HG03378 (cell line): ENCODE data around the gene LHX5.

Experiments
- ATAC-seq: cut with Tn5 transposase; IDR thresholded peaks from one replicate; pipeline ENCODE4 v1.9.1; 2021; ENCODE audit warnings: mild to moderate bottlenecking, moderate library complexity; ENCODE audit not compliant: unreplicated experiment

The LHX5 gene

DNA sequence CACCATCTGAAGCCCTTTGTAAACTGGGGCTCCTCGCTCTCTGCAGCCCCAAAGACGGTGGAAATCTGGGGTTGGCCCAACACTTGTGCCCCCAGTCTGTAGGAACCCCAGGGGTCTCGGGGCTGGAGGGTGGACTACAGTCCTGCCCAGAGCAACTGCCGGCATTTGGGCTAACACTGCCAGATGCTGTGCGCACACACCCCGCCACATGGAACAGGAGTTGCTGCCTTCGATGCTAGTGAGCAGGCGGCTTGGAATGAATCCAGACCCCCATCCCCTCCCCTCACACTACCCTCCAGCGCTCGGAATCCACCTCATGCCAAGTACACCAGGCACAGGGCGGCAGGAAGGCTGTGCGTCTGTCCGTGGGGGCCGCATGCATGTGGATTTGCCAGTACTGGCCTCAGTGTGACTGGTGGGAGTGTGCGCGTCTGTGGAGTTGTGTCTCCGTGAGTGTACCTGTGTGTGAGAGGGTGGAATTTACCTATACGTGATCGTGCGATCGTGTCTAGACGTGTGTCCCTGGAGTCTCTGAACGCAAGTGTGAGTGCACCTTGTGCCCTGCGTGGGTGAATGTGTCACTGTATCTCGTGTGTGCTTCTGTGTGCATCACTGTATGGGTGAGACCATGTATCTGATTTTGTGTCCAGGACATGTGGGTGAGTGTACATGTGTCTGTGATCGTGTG is 5.1 kb downstream of the LHX5 start:
- no peak for ATAC-seq

DNA sequence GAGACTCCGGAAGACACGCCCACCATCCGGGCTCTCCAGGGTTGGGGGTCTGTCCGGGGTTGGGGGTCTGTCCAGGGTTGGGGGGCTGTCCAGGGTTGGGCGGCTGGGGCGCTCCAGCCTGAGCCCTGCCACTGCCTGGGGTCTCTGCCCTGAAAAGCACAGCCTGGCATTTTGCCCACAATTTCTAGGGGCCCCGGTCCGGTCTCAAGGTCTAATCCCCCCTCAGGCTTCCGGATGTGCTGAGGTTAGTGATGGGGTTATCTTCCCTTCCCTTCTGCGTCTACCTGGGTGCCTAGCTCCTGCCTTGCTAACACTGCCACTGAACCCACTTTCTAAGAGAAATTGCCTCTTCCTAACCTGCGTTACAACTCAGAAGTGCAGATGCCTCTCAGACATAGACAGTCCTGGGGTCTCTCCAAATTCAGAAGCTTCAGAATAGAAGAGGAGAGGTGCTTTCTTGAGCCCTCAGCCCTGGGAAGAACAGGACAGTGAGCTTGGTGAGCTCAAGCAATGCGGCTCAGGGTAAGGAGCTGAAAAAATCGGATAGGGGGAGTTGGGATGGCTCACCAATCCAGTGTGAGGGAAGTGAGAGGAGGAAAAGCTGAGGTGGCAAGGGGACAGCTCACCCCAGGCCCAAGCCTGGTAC is 5.7 kb downstream of the LHX5 start:
- ATAC-seq, result no peak

DNA sequence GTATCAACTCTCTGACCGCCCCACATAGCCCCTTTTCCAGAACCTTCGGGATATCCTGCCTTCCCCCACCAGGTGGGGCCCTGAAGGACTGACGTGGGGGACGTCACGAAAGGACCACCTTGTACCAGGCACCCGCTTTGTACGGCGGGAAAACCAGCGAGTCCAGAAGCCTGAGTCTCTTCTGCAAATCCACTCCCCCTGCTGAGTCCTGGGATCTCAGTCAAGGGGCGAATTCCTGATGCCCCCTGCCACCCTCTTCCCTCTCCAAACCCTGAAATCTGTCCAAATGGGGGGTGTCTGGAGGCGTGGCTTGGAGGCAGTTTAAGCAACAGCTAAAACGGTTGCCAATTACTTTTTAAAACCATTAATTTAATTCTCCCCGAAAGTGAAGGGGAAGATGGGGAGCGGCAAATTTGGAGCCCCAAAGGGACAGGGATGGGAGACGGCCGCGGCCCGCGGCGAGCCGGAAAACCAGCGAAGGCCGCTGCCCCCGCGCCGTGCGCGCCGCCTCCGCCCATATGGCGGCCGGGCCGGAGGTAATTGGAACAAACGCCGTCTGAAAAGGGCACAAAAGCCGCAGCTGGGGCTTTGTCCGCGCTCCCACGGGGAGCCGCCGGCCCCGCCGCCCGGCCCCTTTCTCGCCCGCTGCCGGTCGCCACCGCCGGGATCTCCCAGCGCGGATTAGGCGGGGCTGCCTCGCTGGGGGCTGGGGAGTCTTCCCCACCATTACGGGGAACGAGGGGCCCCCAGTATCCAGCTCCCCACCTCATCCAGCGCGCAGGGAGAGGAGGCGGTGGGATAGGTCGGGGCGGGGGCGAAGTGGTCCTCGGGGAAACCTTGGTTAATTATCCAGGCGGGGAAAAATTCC is 6.6 kb downstream of the LHX5 start:
- ATAC-seq, result no peak

DNA sequence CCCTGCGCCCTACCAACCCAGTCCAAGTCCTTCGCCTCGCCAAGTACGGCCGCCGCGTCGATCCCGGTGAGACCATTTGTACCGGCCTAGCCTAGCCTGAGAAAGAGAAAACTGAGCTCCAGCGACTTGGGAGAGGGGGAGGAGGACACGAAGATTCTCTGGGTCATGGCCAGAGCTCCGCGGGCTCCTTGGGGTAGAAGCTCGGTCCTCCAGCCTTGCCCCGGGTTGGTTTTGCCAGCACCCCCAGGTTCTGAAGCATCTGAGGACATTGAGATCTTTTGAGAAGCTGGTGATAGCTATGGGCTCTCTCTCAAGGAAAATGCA is 7.3 kb downstream of the LHX5 start:
- ATAC-seq, result no peak

DNA sequence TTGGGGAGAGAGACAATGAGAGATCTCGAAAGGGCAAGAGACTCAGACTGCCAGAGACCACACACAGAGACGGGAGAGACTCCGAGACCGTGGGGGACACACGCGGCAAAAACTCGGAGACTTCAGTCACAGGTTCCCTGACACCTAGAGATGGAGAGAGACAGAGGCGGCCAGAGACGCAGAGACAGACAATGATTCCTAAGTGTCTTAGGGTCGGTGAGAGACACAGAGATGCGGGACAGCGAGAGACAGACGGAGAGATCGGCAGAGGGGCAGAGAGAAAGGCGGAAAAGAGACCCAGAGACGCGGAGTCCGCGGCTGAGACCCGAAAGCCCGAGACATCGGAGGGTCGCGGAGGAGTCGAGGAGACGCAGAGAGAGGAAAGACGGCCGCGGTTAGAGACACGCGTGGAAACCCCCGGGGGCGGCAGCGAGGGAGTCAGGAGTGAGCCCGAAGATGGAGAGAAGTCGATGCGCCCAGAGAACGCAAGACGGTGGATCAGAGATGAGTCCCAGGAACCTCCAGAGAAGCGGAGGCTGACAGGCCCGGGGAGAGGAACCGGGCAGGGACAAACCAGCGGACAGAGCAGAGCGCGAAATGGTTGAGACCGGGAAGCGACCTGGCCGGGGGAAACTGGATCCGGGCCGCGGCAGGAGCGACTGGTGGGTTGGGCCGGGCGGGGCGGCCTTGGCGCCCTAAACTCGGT is 7.8 kb downstream of the LHX5 start:
- no peak for ATAC-seq

DNA sequence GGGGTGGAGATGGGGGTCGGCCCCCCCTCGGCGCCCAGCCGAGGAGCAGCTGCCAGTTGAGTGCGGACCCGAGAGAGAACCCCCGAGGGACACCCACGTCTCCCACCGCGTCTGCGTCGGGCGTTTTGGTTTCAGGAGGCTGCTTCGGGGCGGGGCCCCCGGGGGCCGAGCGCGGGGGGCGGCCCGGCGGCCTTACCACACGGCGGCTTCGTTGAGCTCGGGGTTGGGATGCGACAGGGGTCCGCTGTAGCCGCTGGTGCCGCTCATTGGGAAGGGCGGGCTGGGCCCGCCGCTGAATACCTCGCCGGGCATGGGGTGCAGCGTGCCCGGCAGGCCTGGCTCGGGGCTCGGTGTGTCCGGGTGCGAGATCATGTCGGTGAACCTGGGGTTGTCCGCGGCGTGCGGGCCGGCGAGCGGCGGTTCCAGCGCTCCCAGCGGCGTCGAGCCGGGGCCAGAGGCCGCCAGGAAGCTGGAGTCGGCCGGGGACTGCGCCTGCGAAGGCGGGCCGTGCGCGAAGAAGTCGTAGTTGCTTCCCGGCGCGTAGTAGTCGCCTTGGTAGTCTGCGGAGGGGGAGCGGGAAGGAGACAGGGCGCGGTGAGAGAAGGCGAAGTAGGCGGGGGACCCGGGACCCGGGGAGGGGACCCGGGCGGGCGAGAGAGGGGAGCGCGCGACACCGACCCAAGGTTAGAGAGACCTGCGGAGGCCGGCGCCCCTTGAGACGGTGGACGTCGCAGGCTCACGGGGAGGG is 8.5 kb downstream of the LHX5 start:
- no peak for ATAC-seq

DNA sequence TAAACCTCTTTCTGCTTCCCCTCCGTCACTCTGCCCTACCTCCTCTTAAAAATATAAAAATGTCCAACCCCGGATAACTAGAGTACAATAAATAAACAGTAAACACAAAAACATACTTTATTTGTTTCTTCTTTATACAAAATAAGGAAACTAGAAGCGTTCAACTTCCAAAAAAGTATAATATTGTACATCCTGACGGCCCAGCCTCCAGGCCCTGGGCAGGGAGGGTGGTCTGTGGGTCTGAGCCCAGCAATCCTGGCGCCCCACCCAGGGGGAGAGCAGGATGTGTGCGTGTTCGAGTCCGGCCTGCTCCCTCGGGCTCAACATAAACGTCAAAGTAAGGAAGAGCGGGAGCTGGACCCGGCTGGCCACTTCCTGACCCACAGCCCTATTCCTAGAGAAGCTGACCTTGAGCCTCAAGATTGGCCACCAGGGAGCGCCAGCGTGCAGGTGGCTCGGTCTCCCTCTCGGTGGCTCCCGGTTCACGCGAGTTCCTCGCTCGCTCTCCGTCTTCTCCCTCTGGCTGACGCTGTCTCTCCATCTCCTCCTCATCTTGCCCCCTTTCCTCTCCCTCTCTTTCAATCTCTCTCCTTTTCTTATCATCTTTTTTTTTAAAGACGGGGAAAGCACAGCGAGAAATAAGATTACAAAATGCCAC is 9.4 kb downstream of the LHX5 start:
- no peak for ATAC-seq

DNA sequence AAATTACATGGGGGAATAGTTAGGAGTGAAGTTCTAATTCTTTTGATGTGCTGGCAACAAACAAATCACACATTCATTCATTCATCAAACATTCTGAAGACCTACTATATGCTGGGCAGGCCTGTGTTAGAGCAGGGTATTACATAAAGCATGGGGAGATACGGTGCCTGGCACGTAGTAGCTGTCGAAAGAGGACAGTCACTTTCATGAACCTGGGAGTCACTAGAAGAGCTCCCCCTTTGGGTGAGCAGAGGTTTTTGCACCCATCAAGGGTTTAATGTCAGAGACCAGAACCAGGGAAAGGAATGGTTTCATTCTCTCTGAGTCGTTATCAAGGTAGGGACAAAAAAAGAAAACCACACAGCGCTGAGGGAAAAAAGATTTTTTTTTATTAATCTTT is 10.0 kb downstream of the LHX5 start:
- ATAC-seq, result no peak

DNA sequence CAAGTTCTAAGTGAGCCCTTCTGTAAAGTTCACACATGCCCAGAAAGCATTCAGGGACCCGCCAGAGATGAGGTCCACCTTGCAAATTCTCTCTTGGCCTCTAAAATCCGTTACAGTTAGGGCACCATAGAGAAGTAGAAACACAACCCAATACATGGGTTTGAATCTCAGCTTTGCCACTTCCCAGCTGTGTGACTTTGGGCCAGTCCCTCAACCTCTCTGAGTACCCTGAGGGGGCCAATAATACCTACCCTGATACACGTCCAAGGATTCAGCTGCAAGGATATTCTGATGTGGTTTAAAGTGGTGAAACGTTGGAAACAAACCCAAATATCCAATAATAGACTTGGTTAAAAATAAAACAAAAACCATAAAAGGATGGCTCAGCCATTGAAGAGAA is 11.7 kb downstream of the LHX5 start:
- ATAC-seq, result no peak

DNA sequence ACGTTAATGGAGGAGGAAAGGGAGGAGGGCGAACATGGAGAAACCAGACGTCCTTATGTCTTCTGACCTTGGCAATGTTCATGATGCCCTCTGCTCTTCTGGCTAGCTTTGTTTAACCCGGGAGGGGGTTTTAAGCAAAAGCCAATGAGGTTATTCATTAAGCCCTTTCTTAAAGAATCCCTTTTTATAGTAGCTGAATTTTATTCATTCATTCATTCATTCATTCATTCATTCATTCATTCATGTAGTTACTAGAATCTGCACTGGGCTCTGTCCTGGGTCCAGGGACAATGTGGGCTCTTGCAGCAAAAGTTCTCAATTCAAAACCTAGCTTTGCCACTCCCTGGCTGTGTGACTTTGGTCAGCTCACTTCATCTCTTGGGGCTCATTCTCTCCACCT is 14.0 kb downstream of the LHX5 start:
- no peak for ATAC-seq

DNA sequence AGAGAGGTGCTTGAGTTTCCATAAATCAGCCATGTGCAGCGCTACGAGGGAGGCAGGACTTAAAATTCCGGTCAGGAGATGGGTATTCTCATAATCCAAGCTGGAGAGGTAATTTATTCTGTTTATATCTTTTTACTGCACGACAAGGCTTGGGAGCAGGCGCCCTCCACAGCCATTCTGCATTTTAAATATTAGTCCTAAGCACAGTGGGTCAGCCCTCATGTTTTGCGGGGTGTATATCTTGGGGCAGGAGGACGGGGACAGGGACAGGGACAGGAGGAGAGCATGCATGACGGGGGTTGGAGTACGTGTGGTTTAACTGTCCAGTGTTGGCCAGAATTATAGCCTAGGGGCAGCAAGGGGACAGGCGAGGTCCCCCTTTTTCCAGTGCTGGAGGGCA is 14.5 kb downstream of the LHX5 start:
- ATAC-seq, result no peak

DNA sequence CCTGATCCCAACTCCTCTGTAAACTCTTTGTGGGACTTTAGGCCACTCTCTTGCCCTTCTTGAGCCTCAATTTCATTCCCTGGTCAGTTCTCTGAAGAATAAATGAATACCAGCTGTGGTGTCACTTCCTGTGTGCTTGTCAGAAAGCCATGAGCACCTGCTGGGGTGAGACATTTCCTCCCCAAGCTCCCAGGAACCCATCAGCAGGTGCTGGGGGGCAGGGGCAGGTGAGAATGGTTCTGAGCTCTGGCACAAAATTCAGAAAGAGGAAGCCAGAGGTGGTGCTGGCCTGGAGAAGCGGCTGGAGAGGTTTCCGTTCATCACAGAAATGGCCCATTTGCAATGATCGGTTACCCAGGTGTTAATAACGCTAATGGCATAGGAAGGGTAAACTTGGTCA is 14.9 kb downstream of the LHX5 start:
- ATAC-seq, result no peak

DNA sequence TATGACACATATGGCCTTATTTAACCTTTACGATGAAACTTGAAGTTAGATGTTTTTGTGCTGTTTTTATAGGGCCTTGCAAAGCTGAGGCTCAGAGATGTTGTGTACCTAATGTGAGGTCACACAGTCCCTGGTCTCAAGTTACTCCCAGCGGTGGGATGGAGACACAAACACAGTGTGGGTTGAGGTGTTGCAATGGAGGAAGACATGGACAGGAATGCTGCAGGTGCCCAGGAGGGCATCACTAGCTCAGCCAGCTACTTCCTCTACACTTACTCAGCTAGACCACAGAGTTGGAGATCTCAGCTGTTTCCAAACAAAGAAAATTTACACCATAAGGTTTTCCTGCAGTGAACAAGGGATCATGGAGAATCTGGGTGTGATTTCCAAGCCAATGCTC is 15.5 kb downstream of the LHX5 start:
- no peak for ATAC-seq

DNA sequence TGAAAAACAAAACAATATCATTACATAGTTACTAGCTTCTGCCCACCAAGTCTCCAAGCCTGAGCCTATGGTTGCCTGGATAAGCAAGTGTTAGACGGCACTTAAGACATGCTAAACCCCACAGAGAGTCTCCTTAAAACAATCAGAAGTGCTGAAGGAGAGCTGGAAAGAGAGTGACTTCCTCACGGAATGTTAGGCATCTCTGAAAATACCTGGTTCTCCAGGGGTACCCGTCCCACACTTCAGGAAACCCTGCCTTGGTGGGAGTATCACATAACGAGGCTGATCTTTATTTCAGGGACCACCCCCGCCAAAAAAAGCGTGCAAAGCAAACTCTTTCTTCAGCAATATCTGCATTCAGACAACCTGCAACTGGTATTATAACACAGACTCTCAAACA is 18.3 kb downstream of the LHX5 start:
- no peak for ATAC-seq

DNA sequence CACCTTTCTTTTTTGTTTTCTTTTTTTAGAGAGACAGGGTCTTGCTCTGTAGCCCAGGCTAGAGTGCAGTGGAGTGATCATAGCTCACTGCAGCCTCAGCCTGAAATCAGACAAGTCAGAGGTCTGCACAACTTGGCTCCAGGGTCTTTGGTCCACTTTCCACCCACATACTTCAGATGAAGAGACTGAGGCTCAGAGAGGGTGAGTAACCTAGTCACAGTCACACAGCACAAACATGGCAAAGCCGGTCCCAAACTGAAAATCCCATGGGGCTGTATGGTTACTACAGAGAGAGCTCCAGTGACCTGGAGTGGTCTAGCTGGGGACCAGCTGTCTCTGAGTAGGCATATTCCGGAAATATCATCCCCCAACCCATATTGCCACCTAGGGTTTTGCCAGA is 19.2 kb downstream of the LHX5 start:
- no peak for ATAC-seq

DNA sequence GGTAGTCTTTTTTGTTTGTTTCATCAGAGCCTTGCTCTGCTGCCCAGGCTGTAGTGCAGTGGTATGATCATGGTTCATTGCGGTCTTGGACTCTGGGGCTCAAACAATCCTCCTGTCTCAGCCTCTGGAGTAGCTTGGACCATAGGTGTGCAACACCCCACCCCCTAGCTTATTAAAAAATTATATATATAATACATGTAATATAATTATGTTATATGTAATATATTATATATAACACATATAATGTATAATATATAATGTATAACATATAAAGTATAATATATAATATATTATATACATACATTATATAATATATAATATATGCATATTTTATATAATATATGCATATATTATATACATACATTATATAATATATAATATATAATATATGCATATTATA is 21.8 kb downstream of the LHX5 start:
- ATAC-seq, result no peak

DNA sequence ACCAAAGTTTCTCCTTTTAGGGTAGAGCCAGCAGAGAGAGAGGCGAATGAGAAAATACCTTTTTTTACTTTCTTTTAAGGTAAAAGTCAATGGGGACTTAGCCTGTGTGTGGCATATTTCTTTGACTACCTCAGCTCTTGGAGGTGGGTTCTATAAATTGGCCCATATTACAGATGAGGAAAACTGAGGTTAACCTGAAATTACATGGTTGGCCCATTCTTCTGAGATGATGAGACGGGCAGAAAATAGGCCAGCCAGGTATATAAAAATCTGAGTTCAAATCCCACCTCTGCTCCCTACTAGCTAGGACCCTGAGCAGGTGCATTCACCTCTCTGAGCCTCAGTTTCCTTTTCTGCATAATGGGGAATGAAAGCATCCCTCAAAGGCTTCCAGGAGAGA is 22.4 kb downstream of the LHX5 start:
- no peak for ATAC-seq

DNA sequence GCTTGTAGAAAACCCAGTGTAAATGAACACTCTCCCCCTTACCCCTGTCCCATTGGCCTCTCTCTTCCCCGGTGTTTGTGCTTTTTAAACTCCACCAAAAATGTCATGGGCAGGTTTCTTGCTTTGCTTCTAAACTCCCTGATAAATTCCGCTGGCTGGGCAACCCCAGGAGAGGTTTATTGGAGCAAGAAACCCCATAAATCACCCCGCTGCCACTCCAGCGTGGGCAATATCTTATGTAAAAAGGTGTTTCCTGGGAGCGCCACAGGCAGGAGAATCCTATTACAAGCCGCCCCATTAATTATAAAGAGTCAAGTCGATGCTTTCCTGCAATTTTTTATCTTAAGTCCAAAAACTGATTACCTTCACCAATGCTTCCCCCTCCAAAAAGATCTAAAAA is 22.8 kb downstream of the LHX5 start:
- ATAC-seq, result no peak

DNA sequence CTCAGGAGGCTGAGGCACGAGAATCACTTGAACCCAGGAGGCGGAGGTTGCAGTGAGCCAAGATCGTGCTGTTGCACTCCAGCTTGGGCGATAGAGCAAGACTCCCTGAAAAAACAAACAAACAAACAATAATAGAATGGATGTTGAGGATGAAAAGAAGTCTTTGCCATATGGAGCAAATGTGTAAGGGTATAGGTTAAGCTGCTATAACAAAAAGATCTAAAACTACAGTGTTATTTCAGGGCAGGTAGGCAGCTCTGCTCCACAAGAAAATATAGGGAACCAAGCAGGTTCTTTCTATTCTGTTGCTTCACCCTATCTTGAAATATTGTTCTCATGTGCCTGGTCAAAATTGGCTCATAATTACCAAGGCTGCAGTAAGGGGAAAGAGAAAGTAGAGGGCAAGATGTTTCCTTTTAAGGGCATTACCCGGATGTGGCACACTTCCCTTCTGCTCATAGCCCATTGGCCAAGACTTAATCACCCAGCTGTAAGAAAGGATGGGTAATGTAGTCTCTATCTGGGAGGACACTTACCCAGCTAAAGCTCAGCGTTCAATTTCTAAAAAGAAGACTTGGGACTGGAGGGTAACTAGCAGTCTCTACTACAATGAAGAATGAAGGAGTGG is 26.0 kb downstream of the LHX5 start:
- ATAC-seq, result no peak

DNA sequence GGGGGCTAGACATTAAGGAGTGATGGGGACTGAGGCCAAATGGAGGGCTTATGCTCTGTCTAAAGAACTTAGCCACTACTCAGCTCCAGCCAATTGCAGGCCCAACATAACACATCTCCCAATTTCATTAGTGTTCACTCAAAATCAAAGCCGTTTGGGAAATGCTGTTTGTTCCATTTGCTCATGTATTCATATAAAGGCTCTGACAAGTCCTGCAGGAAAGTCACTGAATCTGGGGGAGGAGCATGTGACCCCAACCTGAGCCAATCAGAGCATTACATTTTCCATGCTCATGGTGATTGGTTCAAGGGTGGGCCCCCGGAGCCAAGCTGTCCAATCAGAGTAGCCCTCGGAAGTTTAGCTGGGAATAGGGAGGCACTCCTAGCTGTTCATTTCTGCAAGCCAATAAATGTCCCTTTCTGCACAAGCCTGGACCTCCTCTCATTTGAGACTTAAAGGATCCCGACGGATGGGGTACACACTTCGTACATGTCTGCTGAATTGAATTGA is 28.6 kb downstream of the LHX5 start:
- no peak for ATAC-seq
